GM11168 (cell line): ENCODE results near the gene RCSD1.

ENCODE experiments used
- in situ Hi-C: fragments of 300-500 bp; cut with MboI; formaldehyde crosslinking; loops from one replicate; pipeline ENCODE4 v1.12.0; 2022; ENCODE audit warnings: low sequenced_read_pairs; ENCODE audit not compliant: unreplicated experiment

RCSD1 gene

DNA sequence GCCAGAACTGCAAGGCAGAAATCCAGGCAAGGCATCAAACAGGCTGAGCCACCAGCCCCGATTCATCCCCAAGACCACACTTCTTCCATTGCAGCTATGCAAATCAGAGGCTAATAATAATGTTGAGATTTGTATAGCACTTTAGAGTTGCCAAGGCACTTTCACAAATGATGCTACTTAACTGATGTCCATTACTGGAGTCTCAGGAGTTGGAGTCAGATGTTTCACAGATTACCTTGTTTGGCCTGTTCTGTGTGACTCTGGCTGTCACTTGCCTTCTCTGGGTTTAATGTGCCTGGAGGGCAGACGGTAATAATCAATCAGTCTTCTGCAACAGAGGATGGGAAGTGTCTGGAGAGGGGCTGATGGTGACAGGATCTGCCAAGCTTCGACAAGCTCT lies 51.0 kb downstream of the RCSD1 start:
- in situ Hi-C loops, result no loop called here

DNA sequence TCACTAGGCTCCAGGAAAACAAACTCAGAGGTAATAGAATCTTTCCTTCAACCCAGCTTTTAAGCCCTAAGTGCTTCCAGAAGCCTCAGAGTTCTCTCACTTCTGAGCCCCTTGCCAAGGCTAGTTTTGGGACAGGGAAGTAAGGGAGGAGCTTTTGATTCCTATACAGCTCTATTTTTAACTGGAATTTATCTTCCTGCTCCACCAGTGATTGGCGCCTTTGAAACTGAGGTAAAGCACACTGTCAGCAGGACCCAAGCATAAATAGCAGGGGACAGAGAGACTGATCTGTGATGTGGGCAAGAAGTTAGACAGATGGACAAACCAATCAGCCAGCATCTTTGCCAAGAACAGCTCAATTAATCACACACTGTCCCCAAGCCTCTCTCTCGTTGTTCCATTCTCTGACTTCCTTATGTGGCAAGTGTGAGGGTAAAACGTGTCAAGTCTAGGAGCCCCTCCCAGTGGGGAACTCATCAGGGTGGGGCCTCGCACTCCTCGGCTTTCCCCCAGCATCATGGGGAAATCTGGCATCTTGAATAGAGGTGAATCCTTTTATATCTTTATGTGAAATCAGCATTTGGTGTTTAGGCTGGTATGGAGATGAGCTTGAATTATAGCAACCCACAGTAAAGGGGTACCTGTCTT lies 51.5 kb downstream of the RCSD1 start:
- in situ Hi-C loops, result no loop called here

DNA sequence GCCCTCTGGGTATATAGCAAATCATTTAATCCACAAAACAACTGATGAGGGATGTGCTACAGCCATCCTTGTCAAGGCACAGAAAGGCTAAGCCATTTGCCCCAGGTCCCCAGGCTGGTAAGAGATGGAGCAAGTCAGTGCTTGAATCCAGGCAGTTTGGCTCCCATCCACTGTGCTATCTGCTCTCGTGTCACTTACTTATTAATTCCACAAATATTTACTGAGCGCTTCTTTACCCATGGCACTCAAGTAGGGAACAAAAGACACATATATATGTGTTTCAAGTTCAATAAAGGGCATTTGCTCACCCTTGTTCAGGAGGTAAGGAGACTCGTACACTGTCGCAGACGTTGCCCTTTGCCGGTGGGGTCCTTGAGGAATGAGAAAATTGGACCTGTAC lies 53.2 kb downstream of the RCSD1 start:
- in situ Hi-C loops, result no loop called here

DNA sequence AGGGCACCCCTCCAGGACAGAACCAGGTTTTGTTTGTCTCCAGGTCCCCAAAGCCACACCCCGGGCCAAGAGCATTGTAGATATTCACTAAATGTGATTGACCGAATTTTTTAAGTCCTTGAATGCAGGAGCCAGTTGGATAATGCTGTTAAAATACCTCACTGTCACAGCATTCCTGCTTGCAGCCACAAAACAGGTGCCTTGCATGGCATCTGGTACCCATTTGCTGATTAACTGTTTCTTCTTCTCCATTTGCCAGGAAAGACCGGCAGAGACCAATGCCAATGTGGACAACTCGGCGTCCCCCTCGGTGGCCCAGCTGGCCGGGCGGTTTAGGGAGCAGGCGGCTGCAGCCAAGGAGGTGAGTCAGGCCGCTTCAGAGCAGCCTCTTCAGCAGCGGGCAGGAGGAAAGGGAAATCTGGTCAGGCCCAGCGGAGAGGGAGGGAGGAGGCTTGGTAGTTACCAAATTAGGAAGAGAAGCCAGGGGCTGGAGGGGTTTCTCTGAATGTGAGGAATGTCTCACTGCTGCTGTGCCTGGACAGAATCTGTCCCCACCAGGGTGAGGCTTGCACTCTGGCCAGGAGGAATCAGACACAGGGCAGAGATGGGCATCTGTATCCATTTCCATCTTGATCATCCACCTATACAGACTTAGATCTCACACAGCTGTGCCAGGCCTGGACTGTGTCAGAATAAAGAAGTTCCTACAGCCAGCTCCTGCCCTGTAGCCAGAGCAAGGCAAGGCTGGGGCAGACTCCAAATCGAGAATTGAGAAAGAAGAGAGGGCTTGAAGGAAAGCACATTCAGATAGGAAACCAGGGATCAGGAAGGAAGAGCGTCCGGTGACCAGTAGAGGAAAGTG lies 53.8 kb downstream of the RCSD1 start:
- in situ Hi-C loops, result no loop called here

DNA sequence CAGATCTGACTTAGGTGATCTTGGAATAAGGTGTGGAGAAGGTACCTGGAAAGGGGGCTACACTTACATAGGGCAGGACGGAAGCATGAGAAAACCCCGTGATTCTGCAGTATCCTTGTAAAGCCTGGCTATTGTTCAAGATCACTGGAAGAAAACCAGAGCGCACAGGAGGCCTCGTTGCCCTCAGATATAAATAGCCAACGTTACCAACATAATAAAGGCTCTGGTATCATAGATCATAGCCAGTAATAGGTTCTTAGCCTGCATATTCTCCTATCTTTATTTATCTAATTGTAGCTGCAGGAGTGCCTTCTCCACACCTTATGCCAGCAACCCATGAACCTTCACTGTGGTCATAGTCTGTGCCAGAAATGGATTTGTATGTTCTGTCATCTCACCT lies 55.8 kb downstream of the RCSD1 start:
- in situ Hi-C loops, result loop anchor here (5.0 kb wide), 1 partner anchor 84 kb away; no protein-coding TSS in a partner anchor

DNA sequence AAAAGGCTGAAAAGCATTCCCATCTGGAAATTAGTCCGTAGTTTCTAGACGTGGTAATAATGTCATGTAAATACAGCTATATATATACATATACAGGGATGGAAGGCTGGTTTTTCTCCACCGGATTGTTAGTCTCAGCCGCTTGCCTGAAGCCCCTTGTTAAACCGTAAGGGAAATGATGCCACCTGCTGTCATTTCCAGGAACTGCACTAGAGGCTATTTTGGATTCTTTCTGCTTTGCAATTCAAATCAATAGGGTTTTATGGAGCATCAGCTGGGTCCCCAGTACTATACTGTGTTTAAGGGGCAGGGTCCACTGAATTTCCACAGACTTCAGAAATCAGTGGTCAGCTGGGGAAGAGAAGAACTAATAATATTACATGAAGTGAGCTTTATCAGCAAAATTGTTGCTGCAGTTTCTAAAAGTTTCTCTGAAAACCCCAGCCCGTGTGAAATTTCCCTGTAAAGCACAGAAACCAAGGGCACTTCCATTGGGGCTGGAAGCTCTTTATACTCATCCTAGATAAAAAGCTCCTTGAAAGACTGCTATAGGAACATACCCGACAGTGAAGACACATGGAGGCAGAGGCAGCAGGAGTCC lies 58.0 kb downstream of the RCSD1 start:
- in situ Hi-C loops, result loop anchor here (5.0 kb wide), 1 partner anchor 86 kb away; no protein-coding TSS in a partner anchor

DNA sequence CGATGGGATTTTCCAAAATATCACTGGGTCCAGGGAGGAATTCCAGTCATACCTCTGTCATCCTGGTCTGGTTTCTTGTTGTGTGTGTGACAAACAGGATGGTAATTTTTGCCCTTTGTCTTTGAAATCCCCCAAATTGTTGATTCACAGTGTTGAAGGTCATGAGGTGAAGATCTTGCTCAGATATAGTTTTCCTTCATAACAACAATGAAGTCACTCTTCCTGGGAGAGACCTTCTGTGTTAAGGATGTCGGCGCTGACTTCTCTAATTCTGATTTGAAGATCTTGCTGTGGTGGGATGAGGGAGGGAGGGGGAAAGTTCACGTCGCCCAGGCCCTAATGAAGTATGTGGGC lies 59.5 kb downstream of the RCSD1 start:
- in situ Hi-C loops, result loop anchor here (5.0 kb wide), 1 partner anchor 87 kb away; no protein-coding TSS in a partner anchor

DNA sequence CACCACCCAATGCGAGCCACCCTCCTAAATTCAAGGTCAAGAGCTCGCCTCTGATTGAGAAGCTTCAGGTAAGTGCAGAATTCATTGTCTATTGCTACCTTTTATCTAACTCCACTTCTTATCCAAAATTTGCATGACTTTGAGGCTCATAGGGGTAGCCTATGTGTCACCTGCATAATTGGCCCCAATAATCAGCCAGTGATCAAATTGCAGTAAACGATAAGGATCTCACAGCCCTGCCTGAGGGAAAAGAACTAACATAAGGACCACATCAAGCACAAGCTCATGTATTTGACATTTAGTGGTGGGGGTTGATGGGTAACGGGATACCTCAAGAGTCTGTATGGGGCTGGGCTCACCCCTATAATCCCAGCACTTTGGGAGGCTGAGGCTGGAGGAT lies 60.0 kb downstream of the RCSD1 start:
- in situ Hi-C loops, result no loop called here

DNA sequence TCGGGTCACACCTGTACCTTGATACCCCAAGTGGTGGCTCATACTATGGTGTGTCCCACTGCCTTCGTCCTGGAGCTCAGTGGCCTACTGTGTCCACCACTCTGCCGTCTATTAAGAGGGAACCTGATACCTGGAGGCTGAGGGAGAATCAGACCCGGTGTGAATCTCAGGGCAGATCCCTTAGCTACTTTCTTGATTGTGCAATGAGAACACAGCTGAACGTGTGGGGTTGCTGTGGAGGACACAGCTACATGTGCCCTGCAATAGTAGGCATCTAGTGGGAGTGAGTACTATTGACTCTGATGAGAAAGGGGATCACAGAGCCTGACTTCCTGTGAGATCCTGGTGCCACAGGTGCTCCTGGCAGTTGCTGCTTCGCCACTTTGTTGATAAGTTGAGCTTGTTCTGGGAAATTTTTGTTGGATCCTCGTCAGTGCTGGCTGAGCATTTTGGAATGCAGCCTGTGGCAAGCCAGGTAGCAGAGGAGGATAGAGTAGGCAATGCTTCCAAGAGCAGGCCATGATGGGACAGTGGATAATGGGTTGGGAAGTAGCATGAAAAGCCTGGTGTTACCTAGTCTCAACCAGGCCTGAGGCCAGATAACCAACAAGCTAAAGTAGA lies 63.5 kb downstream of the RCSD1 start:
- in situ Hi-C loops, result no loop called here

DNA sequence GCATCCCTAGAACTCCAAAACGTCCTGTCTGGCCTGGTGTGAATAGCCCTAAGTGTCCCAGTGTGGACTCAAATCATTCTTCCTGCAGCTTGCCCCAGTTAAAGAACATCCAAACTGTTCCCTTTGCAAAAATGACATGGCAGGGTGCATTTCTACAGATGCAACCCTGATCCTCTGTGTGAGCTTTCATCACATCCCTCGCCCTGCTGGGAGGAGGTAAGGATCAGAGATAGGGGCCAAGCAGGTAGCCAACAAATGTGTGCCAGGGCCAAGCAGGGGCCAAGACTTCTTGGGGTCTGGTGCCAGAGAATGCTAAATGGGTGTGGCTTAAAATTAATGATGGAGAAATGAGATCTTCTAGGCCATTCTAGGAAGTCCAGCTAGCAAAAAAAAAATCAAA lies 64.7 kb downstream of the RCSD1 start:
- in situ Hi-C loops, result no loop called here

DNA sequence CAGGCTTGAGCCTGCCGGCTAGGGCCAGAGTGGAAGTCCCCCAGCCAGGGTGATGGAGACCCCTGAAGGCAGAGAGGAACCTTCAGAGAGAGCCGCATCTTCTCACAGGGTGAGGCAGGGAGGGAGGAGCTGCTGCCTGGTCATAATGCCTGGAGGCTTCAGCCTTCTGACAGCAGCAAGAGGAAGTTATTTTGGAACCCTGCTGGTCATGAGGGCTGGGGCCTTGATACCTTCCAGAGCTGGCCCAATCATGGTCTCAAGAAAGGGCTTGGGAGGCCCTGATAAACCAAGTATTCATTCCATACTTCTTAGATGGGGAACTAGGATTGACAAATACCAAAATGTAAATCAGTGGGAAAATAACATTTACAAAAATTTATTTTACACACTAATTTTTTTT lies 65.1 kb downstream of the RCSD1 start:
- in situ Hi-C loops, result no loop called here

DNA sequence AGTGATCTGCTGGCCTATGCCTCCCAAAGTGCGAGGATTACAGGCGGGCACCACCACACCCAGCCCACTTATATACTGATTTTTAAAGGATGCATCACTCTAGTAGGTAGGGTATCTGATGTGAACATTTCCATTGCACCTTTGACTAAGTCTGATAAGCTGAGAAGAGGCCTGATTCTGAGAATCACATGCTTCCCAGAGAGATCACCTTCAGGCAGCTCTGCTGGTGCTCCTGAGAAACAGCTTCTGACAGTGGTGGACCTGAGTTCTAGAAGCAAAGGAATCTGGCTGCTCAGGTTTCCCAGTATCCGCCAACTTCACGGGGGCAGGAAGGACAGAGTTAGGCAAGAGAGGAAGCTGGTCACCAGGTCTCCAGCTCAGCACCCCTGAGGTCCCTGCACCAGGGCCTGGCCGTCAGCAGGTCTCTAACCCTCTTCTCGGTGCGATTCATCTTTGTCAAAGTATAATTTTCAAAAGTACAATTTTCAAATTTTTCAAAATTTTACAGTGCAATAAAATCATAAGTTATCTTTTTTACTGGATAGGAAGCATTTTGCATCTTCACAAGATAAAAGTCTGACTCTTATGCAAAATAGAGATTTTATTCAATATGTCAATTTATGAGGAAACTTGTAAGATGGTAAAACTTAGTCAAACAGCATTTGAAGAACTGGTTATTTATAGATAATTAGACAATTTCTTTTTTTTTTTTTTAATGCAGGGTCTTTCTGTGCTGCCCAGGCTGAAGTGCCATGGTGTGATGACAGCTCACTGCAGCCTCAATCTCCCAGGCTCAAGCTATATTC lies 65.9 kb downstream of the RCSD1 start:
- in situ Hi-C loops, result no loop called here

DNA sequence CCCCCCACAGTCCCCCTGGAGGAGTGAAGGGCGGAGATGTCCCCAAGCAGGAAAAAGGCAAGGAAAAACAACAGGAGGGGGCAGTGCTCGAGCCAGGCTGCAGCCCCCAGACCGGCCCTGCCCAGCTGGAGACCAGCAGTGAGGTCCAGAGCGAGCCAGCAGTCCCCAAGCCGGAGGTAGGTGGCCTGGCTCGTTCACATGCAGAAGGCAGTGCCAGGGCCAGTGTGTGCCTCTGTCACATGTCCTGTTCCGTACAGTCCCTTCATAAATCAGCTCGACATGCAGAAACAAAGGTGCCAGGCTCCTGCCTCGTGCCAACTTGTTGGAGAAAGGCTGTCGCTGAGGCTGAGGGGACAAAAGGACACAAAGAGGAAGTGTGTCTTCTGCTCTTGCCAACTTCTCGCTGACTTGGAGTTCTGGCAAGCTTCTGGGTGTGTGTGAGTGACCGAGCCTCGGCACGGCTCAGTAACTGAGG lies 67.7 kb downstream of the RCSD1 start:
- in situ Hi-C loops, result no loop called here

DNA sequence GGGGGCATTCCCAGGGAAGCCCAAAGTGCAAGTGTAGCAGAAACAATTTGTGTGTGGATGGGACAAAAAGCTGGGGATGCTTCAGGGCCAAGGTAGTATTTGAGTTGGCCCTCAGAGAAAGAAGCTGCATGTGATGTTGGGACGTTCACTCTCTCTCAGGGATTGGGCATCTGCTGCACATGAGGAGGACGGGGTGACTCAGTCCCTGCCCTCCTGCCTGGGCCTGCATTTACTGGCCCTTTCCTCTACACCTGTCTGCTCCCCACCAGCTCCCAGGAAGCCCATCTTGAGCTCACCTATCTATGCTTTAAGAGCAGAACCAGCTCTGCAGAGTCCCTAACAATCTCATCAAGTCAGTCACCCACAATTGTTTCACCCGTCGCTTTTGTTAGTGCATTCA lies 68.3 kb downstream of the RCSD1 start:
- in situ Hi-C loops, result no loop called here

DNA sequence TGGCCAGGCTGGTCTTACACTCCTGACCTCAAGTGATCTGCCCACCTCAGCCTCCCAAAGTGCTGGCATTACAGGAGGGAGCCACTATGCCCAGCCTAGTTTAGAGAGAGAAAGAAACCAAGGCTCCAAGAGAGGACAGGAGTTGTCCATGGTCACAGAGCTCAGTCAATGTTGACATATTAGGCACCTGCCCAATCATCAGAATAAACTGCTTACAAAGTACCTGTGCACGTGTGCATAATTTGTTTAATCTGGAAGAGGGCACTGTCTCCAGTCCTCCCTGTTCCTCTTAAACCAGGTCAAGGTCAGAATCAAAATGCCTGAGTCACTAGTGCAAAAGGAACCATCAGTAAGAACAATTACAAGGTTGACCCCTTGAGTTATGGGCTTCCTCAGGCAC lies 71.5 kb downstream of the RCSD1 start:
- in situ Hi-C loops, result no loop called here

DNA sequence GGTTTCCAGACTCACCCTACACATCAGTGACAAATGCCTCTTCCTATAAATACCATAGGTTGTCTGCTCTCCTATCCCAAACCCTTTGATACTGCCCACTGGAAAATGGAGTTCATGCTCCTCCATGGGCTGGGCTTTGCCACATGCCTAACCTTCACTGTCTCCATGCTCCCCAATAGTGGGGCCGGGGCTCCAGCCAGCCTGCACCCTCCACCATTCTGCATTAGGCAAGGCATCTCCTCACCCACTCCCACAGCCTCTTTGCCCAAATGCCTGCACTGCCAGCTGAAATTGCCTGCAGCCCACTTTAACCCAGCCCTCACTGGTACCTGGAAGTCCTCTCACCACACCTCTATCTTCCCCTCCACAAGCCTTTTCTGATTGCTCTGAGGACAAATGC lies 73.5 kb downstream of the RCSD1 start:
- in situ Hi-C loops, result no loop called here

DNA sequence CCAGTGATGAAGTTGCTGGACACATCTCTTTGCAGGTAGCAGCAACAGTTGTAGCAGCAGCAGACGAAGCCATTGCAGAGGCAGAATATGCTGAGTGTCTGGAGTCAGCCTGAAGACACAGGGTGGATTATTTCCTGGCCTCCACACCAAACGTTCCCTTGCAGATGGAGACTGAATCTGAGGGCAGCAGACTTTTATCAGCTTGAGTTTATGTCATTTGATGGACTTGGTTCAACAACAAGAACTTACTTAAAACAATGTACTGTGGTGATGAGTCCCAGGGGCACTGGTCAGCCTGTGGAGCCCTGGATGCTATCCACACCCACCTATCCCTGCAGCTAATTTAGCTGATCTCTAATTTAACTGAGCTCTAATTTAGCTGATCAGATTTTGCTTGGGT lies 74.7 kb downstream of the RCSD1 start:
- in situ Hi-C loops, result no loop called here

DNA sequence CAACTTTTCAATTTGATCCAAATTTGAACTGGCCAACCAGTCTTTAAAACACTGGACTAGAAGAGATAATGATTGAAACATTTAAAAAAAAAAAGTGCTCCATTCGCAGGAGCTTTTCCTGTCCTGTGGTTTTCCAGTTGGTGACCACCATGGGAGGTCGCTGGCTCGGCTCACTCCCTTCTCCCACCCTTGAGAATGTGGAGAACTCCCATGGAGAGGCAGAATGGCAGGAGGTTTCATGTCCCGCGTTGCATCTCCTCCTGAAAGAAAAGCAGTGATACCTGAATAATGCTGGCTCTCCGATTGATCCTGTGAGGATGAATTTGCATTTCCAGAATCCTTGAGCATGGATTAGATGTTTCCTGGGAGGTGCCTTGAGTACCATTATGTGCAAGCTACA lies 75.2 kb downstream of the RCSD1 start:
- in situ Hi-C loops, result no loop called here

DNA sequence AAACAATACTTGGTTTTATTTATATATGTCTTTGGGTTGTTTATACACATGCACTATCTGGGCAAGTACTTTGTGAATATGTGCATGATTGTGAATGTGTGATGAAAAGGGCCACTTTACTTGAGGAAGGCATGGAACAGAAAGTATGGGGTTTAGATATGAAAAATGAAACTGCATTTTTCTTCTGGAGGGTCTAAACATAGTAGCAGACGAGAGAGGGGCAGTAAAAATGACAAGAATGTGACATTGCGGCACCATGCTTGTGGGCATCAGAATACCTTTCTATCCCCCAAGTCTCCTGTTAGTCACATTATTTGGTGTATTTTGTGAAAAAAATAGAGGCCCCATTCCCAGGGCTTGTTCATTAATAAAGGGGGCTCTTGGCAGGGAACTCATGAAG lies 76.3 kb downstream of the RCSD1 start:
- in situ Hi-C loops, result no loop called here
